Aorta (tissue), 5 donors: ENCODE measurements around the gene MAD1L1. TPM values are rescaled to one million over a fixed set of nuclear protein-coding genes. Genes with fewer than 3 reads are reported as not detected.

Experiments
- ATAC-seq: fragments of 200-7000 bp; cut with Tn5 transposase; one replicate; pipeline ENCODE4 v1.9.1; 2022; ENCODE audit warnings: moderate library complexity; ENCODE audit not compliant: low FRiP score
- DNase-seq, 2 donors: peaks; one replicate each; pipeline ENCODE4 v3.0.0-alpha.2; 2020
- H3K27ac ChIP-seq, 2 donors: one replicate each; pipeline ENCODE4 v1.5.1; 2013; ENCODE audit warnings: low read length in 2 of 2, mild to moderate bottlenecking in 2 of 2, moderate library complexity in 2 of 2, control low read depth in 1 of 2, inconsistent platforms in 1 of 2, low read depth in 1 of 2
- H3K27me3 ChIP-seq, 2 donors: one replicate each; pipeline ENCODE4 v1.6.1; 2013; ENCODE audit warnings: control low read depth in 1 of 2, low read length in 1 of 2, mild to moderate bottlenecking in 1 of 2, moderate library complexity in 1 of 2; ENCODE audit not compliant: insufficient read depth in 2 of 2, control insufficient read depth in 1 of 2
- H3K36me3 ChIP-seq, 2 donors: one replicate each; pipeline ENCODE4 v1.6.1; 2013; ENCODE audit warnings: control low read depth in 1 of 2, low read length in 1 of 2, mild to moderate bottlenecking in 1 of 2; ENCODE audit not compliant: insufficient read depth in 2 of 2, control insufficient read depth in 1 of 2
- H3K4me1 ChIP-seq, 2 donors: one replicate each; pipeline ENCODE4 v1.6.1; 2013; ENCODE audit warnings: low read length in 2 of 2, control low read depth in 1 of 2, mild to moderate bottlenecking in 1 of 2, moderate library complexity in 1 of 2; ENCODE audit not compliant: insufficient read depth in 2 of 2, control insufficient read depth in 1 of 2
- H3K4me3 ChIP-seq, 2 donors: one replicate each; pipeline ENCODE4 v1.5.1; 2013; ENCODE audit warnings: low read length in 2 of 2, control low read depth in 1 of 2, mild to moderate bottlenecking in 1 of 2
- H3K9me3 ChIP-seq: one replicate; pipeline ENCODE4 v1.6.1; 2013; ENCODE audit warnings: mild to moderate bottlenecking, low read length; ENCODE audit not compliant: control insufficient read depth
- WGBS, 2 donors: extraction: QIAGEN DNeasy Blood & Tissue Kit; methylation state at CpG; one replicate each; pipeline ENCODE4 v1.1.7; 2013; 5-methylcytosine and 5-hydroxymethylcytosine counted together
- intact Hi-C, 2 donors: fragments of 100-400 bp; cut with DNase I; formaldehyde crosslinking; loops; one replicate each; pipeline versions ENCODE4 v1.14.2 to v1.15.0; 2022
- polyA plus RNA-seq, 2 donors: library from polyadenylated mRNA; stranded (reverse); fragments of 200-250 nt; gene quantifications; one replicate each; pipeline ENCODE4 v1.2.3, GENCODE V29; 2013
- total RNA-seq, 2 donors: library from RNA; stranded (reverse); fragmentation: NEBNext Ultra II Directional; extraction: Animal tissue kit (Norgen Biotek cat#: 25700); gene quantifications; one replicate each; pipeline ENCODE4 v1.2.1, GENCODE V29; 2021
- donor health status: healthy with polysubstance abuse.
- donor health status: Bipolar disorder and iron deficiency.
- donor health status: DM: no; HTN: no; CAD: no.
- donor health status: DM: no; HTN: no; CAD: no.
- donor health status: DM: yes; HTN: yes; CAD: no.

The MAD1L1 gene
- total and polyA plus RNA-seq, 4 donors: 14.8 to 35.8 (median 20.2) TPM

DNA sequence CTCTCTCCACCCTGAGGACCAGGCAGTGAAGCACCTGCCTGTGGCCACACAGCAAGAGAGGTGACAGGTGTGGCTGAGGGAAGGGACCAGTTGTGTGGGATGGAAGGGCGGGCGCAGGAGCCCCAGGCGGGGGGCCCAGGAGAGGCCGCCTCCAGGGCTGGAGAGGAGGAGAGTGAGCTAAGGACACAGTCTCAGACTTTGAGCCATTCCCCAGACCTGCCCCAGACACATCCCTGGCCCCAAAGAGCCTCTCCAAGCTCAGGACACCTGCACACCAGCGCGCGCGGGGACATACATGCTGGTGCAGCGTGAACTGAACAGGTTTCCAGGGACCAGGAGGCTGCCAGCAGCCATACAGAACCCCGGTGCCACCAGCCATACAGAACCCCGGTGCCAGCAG, 237.3 kb downstream of the MAD1L1 start:
- H3K36me3 ChIP-seq: no peaks in the 10 kb centered on the region
- H3K27ac ChIP-seq: no peak overlapping the region
- H3K27me3 ChIP-seq: no peaks in the 10 kb centered on the region
- 89 to 98% methylated on average over 10 to 11 of the region's 11 CpGs for WGBS, 2 donors
- ATAC-seq (no peak), DNase-seq (no peak)
- intact Hi-C loops: no loop called here
- H3K4me1 ChIP-seq: no peaks in the 10 kb centered on the region
- H3K9me3 ChIP-seq: no peaks in the 10 kb centered on the region
- H3K4me3 ChIP-seq: no peak overlapping the region

DNA sequence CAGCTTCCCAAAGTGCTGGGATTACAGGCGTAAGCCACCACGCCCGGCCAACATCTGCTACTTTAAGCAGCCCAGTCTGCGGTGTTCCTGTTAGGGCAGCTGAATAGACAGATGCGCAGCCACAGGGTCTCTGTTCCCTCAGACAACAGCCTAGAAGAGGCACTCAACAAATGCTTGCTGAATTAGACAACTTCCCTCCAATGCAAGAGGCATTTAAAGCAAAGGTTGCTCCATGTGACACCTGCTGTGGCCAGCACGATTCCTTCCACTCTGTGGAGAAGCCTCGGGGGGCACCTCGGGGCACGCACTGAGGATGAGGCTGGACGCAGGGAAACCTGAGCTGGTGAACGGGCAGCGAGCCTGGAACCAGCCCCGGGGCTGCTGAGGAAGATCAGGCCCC, 237.8 kb downstream of the MAD1L1 start:
- intact Hi-C loops: no loop called here
- ATAC-seq (no peak), DNase-seq (no peak)
- Histone ChIP-seq H3K4me3 (no peak overlapping the region), H3K27me3 (no peaks in the 10 kb centered on the region), H3K36me3 (no peaks in the 10 kb centered on the region), H3K9me3 (no peaks in the 10 kb centered on the region), H3K4me1 (no peaks in the 10 kb centered on the region), H3K27ac (no peak overlapping the region)
- WGBS, 2 donors: 94% methylated on average over 13 of the region's 13 CpGs

DNA sequence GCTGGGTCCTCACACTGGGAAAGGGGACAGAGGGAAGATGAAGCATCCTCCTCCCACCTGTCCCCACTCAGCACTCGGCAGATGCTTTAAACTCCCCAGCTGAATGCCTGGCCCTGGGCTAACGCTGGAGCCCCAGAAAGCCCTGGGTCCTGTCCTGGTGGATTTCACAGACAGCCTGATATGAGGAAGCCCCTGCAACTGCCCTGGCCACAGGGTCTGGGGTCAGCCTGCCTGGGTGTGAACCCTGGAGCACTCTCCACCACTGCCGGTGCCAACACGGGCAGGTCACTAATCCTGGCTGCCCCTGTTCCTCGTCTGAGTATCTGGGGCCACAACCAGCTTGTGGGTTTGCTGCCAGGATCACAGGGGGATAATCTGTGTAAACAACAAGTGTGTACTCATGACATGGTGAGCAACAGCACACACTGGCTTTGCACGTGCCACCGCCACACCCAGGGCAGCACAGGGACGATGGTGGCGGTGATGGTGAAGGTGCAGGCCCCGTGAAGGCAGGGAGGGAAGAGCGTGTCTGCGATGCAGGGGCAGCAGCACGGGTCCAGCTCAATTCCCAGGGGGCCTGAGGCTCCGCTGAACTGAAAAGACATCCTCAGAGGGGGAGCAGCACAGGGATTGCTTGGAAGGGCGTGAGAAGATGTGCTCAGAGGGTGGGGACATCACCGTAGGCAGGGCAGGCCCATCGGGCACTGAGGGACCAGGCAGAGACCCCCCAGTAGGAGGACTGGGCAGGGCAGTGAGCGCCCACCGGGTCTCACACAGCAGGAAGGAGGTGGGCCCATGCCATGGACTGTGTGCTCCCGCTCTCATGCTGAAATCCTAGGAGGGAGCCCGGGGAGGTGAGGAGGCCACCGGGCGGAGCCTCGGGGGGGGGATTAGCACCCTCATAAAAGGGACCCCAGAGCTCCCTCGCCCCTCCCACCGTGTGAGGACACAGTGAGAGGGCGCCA, 238.7 kb downstream of the MAD1L1 start:
- WGBS, 2 donors: 84 to 85% methylated on average over 27 of the region's 27 CpGs
- intact Hi-C loops: no loop called here
- Histone ChIP-seq H3K4me3 (no peak overlapping the region), H3K4me1 (no peaks in the 10 kb centered on the region), H3K36me3 (no peaks in the 10 kb centered on the region), H3K9me3 (no peaks in the 10 kb centered on the region), H3K27ac (no peak overlapping the region), H3K27me3 (no peaks in the 10 kb centered on the region)
- ATAC-seq (no peak), DNase-seq (no peak)

DNA sequence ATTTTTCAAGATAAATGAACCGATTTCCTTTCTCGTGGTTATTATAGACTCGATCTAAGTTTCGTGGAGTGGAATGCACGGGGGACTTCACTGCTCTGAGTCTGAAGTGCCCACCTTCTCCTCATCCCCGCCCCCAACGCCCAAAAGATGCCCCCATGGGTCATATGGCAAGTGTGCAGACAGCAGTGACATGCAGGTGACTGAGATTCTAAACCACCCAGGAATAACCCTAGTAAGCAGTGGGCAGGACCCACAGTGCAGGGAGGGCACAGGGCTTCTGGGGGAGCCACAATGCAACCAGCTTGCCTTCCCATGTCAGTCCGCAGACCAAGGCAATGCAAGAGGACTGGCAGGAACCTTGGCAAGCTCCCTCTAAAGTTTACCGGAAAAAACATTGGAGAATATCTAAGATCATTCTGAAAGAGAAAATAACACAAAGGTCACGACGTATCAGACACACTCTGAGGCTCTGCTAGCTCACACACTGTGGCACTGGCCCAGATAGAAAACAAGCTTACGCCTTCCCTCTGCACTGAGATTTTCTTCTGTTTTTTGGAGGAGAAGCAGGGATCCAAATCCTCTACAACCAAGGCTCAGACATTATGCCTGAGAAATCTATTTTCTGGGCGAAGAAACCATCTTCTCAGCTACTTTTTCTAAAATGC, 239.6 kb downstream of the MAD1L1 start:
- Histone ChIP-seq H3K27ac (no peak overlapping the region), H3K36me3 (no peaks in the 10 kb centered on the region), H3K9me3 (no peaks in the 10 kb centered on the region), H3K4me1 (no peaks in the 10 kb centered on the region), H3K4me3 (no peak overlapping the region), H3K27me3 (no peaks in the 10 kb centered on the region)
- intact Hi-C loops: no loop called here
- ATAC-seq (no peak), DNase-seq (no peak)
- WGBS, 2 donors: 82 to 88% methylated on average over 13 of the region's 13 CpGs

DNA sequence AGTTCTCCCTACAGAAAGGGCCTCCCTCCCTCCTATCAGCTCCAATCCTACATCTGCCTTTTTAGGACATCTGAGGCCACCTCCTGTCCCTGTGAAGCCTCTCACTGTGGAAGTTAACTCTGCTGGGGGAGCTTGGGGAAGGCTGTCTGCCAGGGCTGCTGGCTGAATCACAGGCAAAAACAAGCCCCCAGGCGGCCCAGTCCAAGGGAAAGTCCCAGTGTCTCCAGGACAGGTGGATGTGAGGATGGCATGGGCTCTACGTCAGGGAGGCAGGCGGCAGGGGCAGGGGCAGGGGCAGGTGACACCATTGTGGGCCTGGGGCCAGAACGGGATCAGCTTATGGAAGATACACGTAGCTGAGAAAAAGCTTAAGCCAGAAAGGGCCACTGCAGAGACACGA, 240.2 kb downstream of the MAD1L1 start:
- no peak for DNase-seq
- Histone ChIP-seq H3K36me3 (no peaks in the 10 kb centered on the region), H3K4me3 (no peak overlapping the region), H3K9me3 (no peaks in the 10 kb centered on the region), H3K27ac (no peak overlapping the region), H3K27me3 (no peaks in the 10 kb centered on the region), H3K4me1 (no peaks in the 10 kb centered on the region)
- no peak for ATAC-seq
- 91 to 95% methylated on average over 6 of the region's 6 CpGs for WGBS, 2 donors
- intact Hi-C loops: no loop called here

DNA sequence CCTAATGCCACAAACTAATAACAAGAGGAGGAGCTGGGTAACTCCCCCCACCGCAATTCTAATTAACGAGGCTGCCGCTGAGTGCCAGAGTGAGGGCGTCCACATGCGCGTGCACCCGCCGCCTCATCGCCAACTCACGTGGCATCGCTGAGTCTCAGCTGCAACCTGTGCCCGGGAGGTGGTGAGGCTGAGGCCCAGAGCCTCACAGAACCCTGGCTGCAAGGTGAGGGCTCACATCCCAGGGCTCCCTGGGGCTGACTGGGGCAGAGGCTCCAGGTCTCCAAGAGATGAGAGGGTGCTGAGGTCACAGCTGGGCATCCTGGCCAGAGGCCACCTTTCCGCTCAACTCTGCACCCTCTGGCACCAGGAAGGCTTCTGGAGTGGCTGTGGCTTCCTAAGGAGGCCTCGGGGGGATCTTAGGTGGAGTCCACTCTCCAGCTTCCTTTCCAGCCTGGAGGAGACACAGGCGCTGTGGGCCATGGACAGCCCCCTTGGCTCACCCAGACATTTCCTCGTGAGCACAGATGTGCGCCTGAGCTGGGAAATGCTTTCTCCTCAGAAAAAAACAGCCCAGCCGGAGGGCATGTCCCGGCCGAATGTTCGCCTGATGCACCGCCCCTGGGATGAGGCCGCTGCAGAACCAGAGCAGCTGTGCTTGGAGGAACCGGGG, 242.6 kb downstream of the MAD1L1 start:
- DNase-seq: no peak
- Histone ChIP-seq H3K9me3 (no peaks in the 10 kb centered on the region), H3K4me1 (no peaks in the 10 kb centered on the region), H3K27ac (no peak overlapping the region), H3K36me3 (no peaks in the 10 kb centered on the region), H3K4me3 (no peak overlapping the region), H3K27me3 (no peaks in the 10 kb centered on the region)
- ATAC-seq: no peak
- intact Hi-C loops: no loop called here
- WGBS, 2 donors: 91 to 95% methylated on average over 24 of the region's 24 CpGs

DNA sequence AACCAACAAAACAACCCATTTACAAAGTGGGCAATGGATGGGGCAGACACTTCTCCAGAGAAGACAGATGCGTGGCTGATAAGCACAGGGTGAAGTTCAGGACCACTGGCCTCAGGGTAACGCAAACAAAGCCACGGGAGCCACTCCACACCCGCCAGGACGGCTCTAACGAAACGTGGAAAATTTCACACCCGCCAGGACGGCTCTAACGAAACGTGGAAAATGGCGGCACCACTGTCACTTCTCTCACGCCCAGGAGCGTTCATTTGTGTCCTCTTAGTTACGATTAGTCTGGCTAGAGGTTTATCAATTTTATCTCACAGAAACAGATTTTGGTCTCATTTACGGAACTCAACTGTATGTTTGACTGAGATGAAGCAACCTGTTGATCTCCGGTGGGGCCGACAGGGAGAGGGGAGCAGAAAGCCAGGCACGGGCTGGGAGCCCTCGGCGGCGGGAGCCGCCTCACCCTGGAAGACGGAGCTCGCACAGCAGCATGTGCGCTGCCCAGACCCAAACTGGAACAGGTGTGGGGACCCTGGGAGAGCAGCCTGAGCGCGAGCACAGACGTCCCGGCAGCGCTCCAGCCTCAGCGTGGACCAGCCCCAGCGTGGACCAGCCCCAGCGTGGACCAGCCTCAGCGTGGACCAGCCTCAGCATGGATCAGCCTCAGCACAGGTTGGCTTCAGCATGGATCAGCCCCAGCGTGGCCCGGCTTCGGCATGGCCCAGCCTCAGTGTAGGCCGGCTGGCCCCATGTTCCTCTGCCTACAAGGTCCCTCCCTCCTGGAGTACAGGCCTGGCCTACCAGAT, 243.5 kb downstream of the MAD1L1 start:
- Histone ChIP-seq H3K4me1 (no peaks in the 10 kb centered on the region), H3K4me3 (no peak overlapping the region), H3K9me3 (no peaks in the 10 kb centered on the region), H3K27me3 (no peaks in the 10 kb centered on the region), H3K27ac (no peak overlapping the region), H3K36me3 (no peaks in the 10 kb centered on the region)
- intact Hi-C loops: no loop called here
- 97% methylated on average over 38 to 39 of the region's 39 CpGs for WGBS, 2 donors
- no peak for DNase-seq
- no peak for ATAC-seq

DNA sequence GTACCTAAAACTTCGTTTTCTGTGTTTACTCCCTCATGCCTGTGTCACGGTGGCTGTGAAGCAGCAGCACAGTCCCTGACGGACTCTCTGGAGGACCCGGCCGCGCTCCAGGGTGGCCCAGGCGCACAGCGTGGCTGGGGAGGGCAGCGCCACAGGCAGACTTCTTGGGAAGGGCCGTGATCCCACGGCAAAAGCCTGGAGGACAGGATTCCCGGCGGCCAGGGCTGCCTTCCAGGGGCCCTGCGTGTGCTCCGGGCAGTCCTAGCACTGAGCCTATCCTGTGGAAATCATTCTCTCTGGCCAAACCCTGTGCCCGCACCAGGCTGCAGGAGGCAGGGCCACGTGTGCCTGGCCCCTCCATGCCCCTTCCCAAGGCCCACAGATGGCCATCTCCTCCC, 244.2 kb downstream of the MAD1L1 start:
- H3K36me3 ChIP-seq: no peaks in the 10 kb centered on the region
- 95 to 96% methylated on average over 17 of the region's 17 CpGs for WGBS, 2 donors
- ATAC-seq (no peak), DNase-seq (no peak)
- no peak overlapping the region for H3K4me3 ChIP-seq
- no peaks in the 10 kb centered on the region for H3K4me1 ChIP-seq
- H3K27me3 ChIP-seq: no peaks in the 10 kb centered on the region
- no peak overlapping the region for H3K27ac ChIP-seq
- intact Hi-C loops: no loop called here
- no peaks in the 10 kb centered on the region for H3K9me3 ChIP-seq
